Stimulated activated naive CD8-positive, alpha-beta T cell treated with anti-CD3 and anti-CD28 coated beads, Interleukin-15, amount 100 ng/mL, for 72 hours (primary cell): ENCODE measurements around the gene C1orf21.

Source experiments
- ATAC-seq: fragments of 150-1000 bp; cut with Tn5 transposase; 2 replicates; pipeline ENCODE4 v1.10.0; 2021; ENCODE audit warnings: mild to moderate bottlenecking, moderate library complexity
- DNase-seq, 2 donors: peaks; one replicate each; pipeline ENCODE4 v3.0.0; 2021 to 2022
- H3K27ac Mint-ChIP-seq, 2 donors: one replicate each; pipeline ENCODE4 v1.8.0; 2022; ENCODE audit warnings: mild to moderate bottlenecking in 2 of 2, mixed read lengths in 2 of 2, moderate library complexity in 2 of 2
- H3K27me3 Mint-ChIP-seq: one replicate; pipeline ENCODE4 v1.8.0; 2022; ENCODE audit warnings: mixed read lengths
- H3K4me1 Mint-ChIP-seq: one replicate; pipeline ENCODE4 v1.8.0; 2022; ENCODE audit warnings: mild to moderate bottlenecking, mixed read lengths
- H3K4me3 Mint-ChIP-seq, 2 donors: one replicate each; pipeline ENCODE4 v1.8.0; 2022; ENCODE audit warnings: mild to moderate bottlenecking in 2 of 2, mixed read lengths in 2 of 2, moderate library complexity in 1 of 2
- H3K9me3 Mint-ChIP-seq, 2 donors: one replicate each; pipeline ENCODE4 v1.8.0; 2022; ENCODE audit warnings: mixed read lengths in 2 of 2

Gene C1orf21

DNA sequence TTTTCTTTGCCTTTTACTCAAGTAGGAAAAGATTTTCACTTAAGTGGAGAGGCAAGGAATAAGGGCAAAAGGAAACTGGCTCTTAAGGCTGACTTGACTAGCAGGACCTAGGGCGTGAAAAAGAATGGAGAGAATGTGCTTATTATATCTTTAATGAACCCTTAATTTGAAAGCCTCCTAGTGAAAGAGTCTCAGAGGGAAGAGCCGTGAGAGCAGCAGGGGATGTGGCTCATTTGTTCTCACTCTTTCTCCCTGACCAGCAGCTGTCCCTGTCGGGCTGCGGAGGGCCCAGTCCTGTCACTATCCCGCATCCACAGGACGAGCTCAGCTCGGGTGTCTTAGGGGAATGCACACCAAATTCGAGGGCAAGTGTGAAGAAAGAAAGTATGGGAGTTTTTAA is 187.8 kb downstream of the C1orf21 start:
- Mint-ChIP-seq H3K4me3 (no peak overlapping the region), H3K27me3 (no peaks in the 10 kb centered on the region), H3K27ac (no peak overlapping the region), H3K9me3 (no peaks in the 10 kb centered on the region), H3K4me1 (no peaks in the 10 kb centered on the region)
- no peak for DNase-seq
- ATAC-seq, result no peak

DNA sequence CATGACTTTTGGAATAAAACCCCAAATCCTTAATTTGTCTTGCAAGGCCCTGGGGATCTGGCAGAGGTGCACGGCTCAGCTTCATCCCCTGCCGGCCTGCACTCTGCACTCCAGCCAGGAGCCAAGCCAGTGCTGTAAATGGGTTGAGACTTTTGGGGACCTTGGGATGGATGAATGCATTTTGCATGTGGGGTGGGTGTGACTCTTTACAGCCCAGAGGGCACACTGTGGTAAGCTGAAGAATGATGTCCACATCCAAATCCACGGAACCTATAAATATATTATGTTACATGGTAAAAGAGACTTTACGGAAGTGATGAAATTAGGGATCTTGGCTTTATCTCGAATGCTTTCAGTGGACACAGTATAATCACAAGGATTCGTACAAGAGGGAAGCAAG is 190.0 kb downstream of the C1orf21 start:
- H3K4me3 Mint-ChIP-seq, result no peak overlapping the region
- no peaks in the 10 kb centered on the region for H3K4me1 Mint-ChIP-seq
- no peaks in the 10 kb centered on the region for H3K27me3 Mint-ChIP-seq
- peaks cover 0 to 12% of the 10 kb centered on the region in 2 donors for H3K9me3 Mint-ChIP-seq
- no peak for DNase-seq
- ATAC-seq, result no peak
- H3K27ac Mint-ChIP-seq, result no peak overlapping the region

DNA sequence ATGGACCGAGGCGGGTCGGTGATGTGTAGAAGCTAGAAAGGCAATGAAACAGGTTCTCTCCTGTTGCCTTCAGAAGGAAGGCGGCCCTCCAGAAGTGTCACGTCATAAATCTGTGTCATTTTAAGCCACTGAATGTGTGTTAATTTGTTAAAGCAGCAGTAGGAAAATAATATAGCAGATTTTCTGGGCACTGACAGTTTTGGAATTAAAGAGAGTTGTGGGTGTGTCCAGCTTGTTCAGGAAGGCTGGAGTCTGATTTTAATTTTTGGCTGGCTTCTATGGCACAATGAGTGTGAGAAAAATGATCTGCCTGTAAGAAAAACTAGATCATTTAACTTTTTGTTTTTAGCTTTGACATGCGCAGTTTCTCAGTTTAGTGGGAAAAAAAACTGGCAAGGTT is 190.5 kb downstream of the C1orf21 start:
- ATAC-seq (no peak), DNase-seq (no peak)
- Mint-ChIP-seq H3K4me3 (no peak overlapping the region), H3K27me3 (no peaks in the 10 kb centered on the region), H3K27ac (no peak overlapping the region), H3K9me3 (peaks cover 0 to 12% of the 10 kb centered on the region in 2 donors), H3K4me1 (no peaks in the 10 kb centered on the region)

DNA sequence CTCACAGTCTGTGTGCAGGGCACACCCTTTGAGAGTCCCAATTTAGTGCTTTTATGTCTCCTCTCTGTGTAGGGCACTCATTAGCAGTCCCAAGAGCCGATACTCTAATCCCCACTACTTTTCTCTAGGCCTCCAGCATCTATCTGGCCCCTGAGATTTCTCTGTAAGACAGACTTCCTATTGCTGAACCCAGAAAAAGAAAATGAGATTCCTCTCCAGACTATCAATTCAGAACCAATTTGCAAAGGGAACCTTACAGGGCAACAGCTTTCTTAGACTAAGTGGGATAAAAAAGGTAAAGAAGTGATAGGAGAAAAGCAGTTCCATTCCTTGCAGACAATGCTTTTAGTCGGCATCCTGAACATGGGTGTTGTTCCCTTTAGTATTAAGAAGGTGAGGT is 195.6 kb downstream of the C1orf21 start:
- H3K4me3 Mint-ChIP-seq, result no peak overlapping the region
- no peak for DNase-seq
- ATAC-seq, result no peak
- H3K27ac Mint-ChIP-seq, result no peak overlapping the region
- H3K27me3 Mint-ChIP-seq, result peaks cover 9% of the 10 kb centered on the region
- H3K4me1 Mint-ChIP-seq, result no peaks in the 10 kb centered on the region
- peaks cover 0 to 16% of the 10 kb centered on the region in 2 donors for H3K9me3 Mint-ChIP-seq

DNA sequence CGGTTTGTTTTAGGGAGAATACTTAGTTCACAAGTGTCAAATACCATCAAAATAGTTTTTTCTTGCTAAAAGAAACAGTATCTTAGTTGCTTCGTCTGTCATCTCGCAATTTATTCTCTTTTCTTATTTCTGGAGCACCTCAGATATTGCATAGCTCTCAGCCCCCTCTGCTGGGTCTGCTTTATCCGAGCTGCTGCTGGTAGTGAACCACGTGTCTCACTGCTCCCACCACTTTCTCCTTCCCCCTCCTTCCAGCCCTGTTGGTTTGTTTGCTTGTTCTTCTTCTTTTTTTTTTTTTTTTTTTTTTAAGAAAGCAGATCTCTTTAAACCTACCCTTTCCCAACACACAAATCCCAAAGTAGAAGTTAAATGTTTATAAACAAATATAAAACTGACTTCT is 197.0 kb downstream of the C1orf21 start:
- Mint-ChIP-seq H3K9me3 (peaks cover 0 to 19% of the 10 kb centered on the region in 2 donors), H3K4me1 (no peaks in the 10 kb centered on the region), H3K27me3 (peaks cover 12% of the 10 kb centered on the region), H3K27ac (no peak overlapping the region), H3K4me3 (no peak overlapping the region)
- ATAC-seq (no peak), DNase-seq (no peak)

DNA sequence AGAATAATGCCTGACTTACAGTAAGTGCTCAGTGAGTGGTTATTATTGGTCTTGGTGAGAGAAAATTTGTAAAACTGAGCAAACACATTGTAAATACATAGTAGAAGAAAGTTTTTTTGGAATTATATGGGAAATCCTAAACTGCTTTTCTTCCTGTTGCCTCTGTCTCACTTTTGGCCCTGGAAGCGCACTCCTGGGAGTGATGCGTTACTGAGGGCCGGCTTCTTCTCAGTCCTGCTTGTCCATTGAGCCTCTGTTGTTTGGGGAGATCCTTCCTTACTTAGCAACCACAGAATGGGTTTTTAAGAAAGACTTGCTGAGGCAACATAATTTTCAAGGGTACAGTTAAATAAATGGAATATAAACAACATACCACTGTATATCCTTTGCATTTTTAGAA is 201.9 kb downstream of the C1orf21 start:
- Mint-ChIP-seq H3K27me3 (peaks cover 12% of the 10 kb centered on the region), H3K27ac (no peak overlapping the region), H3K4me3 (no peak overlapping the region), H3K9me3 (peaks cover 0 to 8% of the 10 kb centered on the region in 2 donors), H3K4me1 (no peaks in the 10 kb centered on the region)
- DNase-seq, result no peak
- no peak for ATAC-seq

DNA sequence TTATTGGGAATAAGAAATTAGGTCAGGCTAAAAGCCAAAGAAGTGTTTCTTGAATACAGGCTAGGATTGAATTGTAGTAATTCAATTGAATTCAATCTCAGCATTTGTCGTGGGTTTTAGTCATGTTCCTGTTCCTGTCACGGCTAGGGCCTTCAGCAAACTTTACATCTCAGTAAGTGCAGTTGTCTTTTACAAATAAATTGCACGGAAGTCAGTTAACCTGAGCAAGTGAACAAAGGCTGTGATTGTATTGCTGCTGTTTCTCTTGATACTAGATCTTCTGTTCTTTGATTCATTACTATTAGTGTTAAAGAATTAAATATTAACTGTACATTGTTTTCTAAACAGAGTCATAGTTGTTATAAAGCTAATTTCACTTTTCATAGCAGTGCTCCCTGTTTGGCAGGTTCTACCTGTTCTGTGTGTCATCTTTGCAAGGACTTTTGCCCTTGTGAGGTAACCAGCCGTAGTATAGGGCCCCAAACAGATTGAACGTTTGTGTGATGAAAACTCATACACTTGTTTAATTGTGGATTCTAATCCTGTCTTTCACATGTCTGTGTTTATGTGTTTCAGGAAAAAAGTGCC is 203.4 kb downstream of the C1orf21 start:
- DNase-seq, result no peak
- H3K27ac Mint-ChIP-seq, result no peak overlapping the region
- peaks cover 0 to 8% of the 10 kb centered on the region in 2 donors for H3K9me3 Mint-ChIP-seq
- H3K27me3 Mint-ChIP-seq, result peaks cover 12% of the 10 kb centered on the region
- H3K4me1 Mint-ChIP-seq, result no peaks in the 10 kb centered on the region
- H3K4me3 Mint-ChIP-seq, result no peak overlapping the region
- ATAC-seq, result no peak

DNA sequence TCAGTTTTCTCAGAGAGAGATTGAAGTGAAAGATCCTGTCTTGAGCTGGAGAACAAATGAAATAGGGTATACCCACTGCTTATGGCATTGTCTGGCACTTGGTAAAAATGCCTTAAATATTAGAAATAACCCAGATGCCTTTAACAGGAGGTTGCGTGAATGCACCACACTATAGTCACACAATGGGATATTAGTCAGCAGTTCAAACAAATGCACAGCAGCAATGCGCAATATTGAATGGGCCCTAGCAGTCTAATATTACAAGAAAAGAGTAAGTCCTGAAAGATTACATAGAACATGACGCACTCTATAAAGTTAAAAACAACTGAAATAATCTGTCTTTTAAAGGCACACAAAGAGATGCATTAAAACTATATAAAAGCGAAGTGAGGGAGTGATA is 206.8 kb downstream of the C1orf21 start:
- no peak overlapping the region for H3K4me3 Mint-ChIP-seq
- ATAC-seq, result no peak
- H3K27ac Mint-ChIP-seq, result no peak overlapping the region
- H3K27me3 Mint-ChIP-seq, result no peaks in the 10 kb centered on the region
- no peaks in the 10 kb centered on the region for H3K9me3 Mint-ChIP-seq
- DNase-seq, result no peak
- no peaks in the 10 kb centered on the region for H3K4me1 Mint-ChIP-seq

DNA sequence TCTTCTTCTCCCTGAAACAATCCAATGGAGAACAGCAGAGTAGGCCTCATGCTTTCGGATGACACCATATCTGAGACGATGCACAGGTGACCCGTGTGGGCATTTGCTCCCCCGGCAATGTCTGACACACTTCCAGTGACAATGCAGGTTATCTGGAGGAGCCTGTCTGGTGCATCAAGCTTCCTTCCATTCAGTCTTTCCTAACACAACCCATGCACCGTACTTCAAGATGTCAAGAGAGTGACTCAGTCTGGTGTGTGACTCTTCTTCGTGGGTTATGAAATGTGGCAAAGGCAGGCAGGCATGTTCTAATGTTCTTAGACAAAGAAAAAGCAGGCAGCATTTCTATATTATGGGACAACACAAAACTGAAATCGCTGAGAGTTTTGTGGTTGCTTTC is 208.8 kb downstream of the C1orf21 start:
- no peak overlapping the region for H3K27ac Mint-ChIP-seq
- H3K9me3 Mint-ChIP-seq, result no peaks in the 10 kb centered on the region
- DNase-seq (no peak), ATAC-seq (no peak)
- no peaks in the 10 kb centered on the region for H3K4me1 Mint-ChIP-seq
- H3K4me3 Mint-ChIP-seq, result no peak overlapping the region
- no peaks in the 10 kb centered on the region for H3K27me3 Mint-ChIP-seq

DNA sequence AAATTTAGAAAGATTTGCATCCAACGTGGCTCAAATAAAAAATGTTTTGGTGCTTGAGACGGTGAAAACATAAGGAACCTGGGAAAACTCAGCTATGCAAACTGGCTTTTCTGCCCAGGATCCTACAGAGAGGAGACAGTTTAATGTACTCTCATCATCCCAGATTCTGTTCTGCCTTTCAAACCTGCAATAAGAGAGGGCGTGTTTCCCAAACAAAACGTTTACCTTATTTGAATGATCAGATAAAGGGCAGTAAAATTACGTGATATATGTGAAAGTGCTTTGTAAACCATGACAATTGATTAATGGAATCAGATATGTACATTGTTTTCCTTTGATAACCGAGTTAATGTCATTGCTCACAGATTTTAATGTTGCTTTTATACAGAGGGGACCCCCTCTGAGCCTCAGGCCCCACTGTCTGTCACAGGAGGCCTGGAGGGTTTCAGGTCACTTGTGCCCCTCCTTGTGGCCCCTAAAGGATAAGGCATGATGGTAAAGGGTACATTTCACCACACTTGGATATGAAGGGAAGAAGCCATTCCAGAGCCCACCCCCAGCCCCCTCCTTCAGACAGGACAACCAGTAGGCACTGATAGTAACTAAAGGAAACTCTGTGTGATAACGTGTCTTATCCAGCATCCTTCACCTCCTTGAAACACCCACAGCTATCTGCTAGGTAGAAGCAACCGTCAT is 210.3 kb downstream of the C1orf21 start:
- Mint-ChIP-seq H3K4me3 (no peak overlapping the region), H3K4me1 (no peaks in the 10 kb centered on the region), H3K27me3 (no peaks in the 10 kb centered on the region), H3K27ac (no peak overlapping the region), H3K9me3 (no peaks in the 10 kb centered on the region)
- DNase-seq, result no peak
- no peak for ATAC-seq

DNA sequence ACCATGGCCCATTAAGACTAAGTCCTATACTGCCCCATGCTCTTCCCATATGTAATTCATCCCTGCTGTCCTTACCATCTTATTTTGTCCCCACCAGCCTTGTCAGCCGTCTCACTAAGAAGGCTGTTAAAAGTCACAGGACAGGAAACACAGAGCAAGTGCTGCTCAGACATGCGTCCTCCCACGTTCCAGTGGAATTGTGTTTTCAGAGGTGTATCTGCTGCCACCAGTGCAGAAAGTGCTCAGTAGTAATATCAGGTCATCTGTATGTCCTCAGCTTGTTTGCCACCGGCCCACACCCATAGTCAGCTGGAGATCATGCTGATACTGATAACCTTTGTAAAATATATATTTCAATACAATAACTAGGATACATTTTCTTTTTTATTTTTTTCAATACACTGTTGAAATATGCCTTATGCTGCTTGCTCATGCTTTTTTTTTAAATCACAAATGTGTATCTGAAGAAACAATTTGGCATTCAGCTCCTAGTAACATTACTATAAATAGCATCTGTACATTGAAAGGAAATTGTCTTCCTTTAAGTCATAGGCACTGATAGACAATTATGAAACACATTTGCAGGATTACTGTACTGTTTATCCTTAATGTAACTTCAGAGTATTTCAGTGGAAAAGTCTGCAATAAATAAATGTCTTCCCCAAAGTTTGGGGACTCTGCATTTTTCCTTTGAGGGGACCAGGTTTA is 211.0 kb downstream of the C1orf21 start:
- ATAC-seq, result no peak
- no peaks in the 10 kb centered on the region for H3K9me3 Mint-ChIP-seq
- no peak overlapping the region for H3K27ac Mint-ChIP-seq
- H3K4me3 Mint-ChIP-seq, result no peak overlapping the region
- no peak for DNase-seq
- no peaks in the 10 kb centered on the region for H3K4me1 Mint-ChIP-seq
- no peaks in the 10 kb centered on the region for H3K27me3 Mint-ChIP-seq

DNA sequence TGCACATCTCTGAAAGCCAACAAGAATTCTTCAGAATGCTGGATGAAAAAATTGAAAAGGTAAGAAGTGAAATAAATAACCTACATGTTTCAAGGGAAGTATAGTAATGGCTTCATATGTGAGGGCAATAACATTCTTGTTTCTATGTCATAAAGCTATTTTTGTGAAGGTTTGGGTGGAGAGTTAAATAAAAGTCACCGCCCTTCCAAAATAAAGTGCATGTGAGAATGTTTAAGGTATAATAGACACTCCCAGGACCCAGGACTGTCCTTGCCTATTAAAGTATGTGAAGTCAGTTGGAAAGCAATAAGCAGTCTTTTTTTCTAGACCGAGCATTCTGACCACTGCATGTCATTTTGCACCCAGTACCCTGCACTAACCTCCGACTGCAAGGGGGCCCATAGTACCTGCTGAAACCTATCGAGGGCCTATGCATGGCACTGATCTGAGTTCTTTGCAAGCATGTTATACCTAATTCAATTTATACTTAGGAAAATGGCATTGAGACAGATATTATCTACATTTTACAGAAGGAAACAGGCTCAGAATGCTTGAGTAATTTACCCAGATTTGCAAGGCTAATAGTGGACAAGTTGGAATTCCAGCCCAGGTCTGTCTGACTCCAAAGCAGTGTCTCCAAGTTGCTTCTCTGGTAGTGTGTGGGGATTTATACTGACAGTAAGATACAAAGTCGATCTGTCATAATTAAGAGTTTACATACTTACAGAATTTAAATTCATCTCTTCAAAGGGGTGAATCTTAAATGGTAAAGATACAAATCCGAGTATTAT is 211.8 kb downstream of the C1orf21 start:
- H3K27ac Mint-ChIP-seq, result no peak overlapping the region
- no peak for DNase-seq
- no peak overlapping the region for H3K4me3 Mint-ChIP-seq
- no peaks in the 10 kb centered on the region for H3K9me3 Mint-ChIP-seq
- H3K27me3 Mint-ChIP-seq, result no peaks in the 10 kb centered on the region
- no peak for ATAC-seq
- no peaks in the 10 kb centered on the region for H3K4me1 Mint-ChIP-seq

DNA sequence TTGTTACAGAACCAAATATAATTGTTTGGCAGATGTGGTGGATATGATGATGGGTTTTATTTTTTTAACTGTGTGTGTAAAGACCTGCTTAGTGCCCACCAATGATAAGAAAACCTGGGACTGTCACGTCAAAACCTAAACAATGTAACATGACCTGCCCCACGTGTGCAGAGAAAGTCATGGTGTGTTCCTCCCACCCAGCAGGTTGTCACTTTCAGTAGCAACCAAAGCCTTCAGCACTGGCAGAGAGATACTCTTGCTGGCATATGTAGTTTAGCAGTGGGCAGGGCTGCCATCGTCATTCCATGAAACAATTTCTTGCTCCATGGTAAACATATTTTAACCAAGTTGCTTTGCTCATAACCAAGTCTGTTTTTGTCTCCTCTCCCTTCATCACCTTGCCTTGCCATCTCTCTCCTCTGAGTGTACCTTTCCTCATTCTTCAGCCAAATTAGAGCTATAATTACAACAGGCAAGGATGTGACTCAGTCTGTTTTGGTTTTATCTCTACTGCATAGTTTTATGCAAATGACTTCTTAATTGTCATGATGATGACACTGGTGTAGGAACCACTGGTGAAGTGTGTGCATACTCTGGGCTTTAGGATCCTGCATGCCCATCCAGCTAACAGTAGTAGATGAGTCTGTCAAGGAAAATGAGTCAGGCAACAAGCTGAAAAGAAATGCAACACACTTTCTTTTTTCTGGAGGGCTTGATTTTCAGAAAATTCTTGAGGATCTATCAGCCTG is 217.5 kb downstream of the C1orf21 start:
- H3K4me3 Mint-ChIP-seq, result no peak overlapping the region
- no peak overlapping the region for H3K27ac Mint-ChIP-seq
- H3K4me1 Mint-ChIP-seq, result no peaks in the 10 kb centered on the region
- DNase-seq, result no peak
- H3K27me3 Mint-ChIP-seq, result no peaks in the 10 kb centered on the region
- peak; percentile 26 for ATAC-seq
- H3K9me3 Mint-ChIP-seq, result no peaks in the 10 kb centered on the region

DNA sequence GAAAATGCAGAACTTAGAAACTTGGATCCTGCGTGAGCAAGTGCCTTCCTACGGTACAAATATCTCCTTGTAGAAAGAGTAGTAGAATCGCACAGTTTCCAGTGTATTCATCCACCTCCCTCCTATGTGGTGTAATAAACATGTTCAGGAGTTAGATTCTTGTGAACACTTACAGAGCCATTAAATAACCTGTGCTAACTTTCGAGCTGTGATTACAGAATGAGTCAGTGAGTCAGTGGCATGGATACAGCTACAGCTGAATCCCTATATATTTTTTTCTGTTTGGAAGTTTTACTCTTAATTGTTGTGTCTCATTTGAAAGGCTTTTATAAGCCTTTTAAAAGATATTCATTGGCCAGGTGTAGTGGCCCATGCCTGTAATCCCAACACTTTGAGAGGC is 219.1 kb downstream of the C1orf21 start:
- no peaks in the 10 kb centered on the region for H3K27me3 Mint-ChIP-seq
- H3K9me3 Mint-ChIP-seq, result no peaks in the 10 kb centered on the region
- ATAC-seq (no peak), DNase-seq (no peak)
- no peak overlapping the region for H3K27ac Mint-ChIP-seq
- H3K4me3 Mint-ChIP-seq, result no peak overlapping the region
- no peaks in the 10 kb centered on the region for H3K4me1 Mint-ChIP-seq

DNA sequence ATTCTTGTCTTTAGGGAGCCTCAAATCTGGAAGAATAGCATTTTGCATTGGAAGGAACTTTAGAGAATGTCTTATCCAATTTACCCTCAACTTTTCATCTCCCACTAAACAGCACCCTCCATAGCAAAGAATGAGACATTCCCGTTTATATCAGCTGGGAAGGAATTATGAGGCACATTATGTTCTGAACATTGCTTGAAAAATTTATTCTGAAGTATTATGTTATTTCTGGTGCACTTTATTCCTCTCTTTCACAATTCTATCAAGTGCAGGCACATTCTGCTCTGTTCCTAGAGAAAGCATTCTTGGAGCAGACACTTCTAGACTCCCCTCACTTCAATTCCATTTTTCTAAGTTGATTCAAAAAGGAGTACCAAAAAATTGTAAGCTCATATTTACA is 220.0 kb downstream of the C1orf21 start:
- peak overlapping the region in 1 of 2 donors; percentile 14 for H3K27ac Mint-ChIP-seq
- H3K4me3 Mint-ChIP-seq, result no peak overlapping the region
- no peak for DNase-seq
- no peaks in the 10 kb centered on the region for H3K9me3 Mint-ChIP-seq
- no peak for ATAC-seq
- H3K4me1 Mint-ChIP-seq, result no peaks in the 10 kb centered on the region
- no peaks in the 10 kb centered on the region for H3K27me3 Mint-ChIP-seq
